ENCODE results near the gene ARL4A. TPM values are rescaled to one million over a fixed set of nuclear protein-coding genes. Genes with fewer than 3 reads are reported as not detected.

ARL4A gene
- total and polyA plus RNA-seq, 9 of the 15 experiments (the other 6 are each of a cell fraction or from before 2014, with no cell fraction given), result 118 to 688 (median 172) TPM

DNA sequence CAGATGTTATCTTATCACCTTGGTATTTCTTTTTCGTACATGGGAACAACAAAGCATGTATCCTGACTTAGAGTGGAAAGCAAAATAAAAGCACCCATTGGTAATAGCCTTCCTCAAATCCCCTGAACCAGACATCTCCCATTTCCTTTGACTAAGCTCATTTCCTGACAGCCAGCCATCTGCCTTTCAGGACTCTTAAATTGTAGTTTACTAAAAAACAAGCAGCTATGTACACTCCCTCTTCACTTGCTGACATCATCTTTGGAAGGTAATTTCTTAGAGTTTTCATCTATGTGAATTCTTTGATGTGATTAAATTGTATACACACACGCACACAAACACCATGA, 40.7 kb downstream of the ARL4A start (continued):
- TF ChIP-seq SMC3 (conservative IDR thresholded peaks at IDR 0.05; ENCODE audit: insufficient read depth, low read depth, low read length) (no peak), ZNF23 (CRISPR knock-in tag; IDR thresholded peaks at IDR 0.05) (0 out of 2 replicates have a peak, but pooled peaks have one; percentile 55)
- TF ChIP-seq, protein P1, sequence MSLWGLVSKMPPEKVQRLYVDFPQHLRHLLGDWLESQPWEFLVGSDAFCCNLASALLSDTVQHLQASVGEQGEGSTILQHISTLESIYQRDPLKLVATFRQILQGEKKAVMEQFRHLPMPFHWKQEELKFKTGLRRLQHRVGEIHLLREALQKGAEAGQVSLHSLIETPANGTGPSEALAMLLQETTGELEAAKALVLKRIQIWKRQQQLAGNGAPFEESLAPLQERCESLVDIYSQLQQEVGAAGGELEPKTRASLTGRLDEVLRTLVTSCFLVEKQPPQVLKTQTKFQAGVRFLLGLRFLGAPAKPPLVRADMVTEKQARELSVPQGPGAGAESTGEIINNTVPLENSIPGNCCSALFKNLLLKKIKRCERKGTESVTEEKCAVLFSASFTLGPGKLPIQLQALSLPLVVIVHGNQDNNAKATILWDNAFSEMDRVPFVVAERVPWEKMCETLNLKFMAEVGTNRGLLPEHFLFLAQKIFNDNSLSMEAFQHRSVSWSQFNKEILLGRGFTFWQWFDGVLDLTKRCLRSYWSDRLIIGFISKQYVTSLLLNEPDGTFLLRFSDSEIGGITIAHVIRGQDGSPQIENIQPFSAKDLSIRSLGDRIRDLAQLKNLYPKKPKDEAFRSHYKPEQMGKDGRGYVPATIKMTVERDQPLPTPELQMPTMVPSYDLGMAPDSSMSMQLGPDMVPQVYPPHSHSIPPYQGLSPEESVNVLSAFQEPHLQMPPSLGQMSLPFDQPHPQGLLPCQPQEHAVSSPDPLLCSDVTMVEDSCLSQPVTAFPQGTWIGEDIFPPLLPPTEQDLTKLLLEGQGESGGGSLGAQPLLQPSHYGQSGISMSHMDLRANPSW (CRISPR knock-in tag; IDR thresholded peaks at IDR 0.05), result no peak
- TF ChIP-seq, protein P2, sequence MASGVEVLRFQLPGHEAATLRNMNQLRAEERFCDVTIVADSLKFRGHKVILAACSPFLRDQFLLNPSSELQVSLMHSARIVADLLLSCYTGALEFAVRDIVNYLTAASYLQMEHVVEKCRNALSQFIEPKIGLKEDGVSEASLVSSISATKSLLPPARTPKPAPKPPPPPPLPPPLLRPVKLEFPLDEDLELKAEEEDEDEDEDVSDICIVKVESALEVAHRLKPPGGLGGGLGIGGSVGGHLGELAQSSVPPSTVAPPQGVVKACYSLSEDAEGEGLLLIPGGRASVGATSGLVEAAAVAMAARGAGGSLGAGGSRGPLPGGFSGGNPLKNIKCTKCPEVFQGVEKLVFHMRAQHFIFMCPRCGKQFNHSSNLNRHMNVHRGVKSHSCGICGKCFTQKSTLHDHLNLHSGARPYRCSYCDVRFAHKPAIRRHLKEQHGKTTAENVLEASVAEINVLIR (CRISPR knock-in tag; IDR thresholded peaks at IDR 0.05), result no peak
- TF ChIP-seq, protein P3, sequence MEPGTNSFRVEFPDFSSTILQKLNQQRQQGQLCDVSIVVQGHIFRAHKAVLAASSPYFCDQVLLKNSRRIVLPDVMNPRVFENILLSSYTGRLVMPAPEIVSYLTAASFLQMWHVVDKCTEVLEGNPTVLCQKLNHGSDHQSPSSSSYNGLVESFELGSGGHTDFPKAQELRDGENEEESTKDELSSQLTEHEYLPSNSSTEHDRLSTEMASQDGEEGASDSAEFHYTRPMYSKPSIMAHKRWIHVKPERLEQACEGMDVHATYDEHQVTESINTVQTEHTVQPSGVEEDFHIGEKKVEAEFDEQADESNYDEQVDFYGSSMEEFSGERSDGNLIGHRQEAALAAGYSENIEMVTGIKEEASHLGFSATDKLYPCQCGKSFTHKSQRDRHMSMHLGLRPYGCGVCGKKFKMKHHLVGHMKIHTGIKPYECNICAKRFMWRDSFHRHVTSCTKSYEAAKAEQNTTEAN (CRISPR knock-in tag; IDR thresholded peaks at IDR 0.05), result no peak
- TF ChIP-seq, protein P4, sequence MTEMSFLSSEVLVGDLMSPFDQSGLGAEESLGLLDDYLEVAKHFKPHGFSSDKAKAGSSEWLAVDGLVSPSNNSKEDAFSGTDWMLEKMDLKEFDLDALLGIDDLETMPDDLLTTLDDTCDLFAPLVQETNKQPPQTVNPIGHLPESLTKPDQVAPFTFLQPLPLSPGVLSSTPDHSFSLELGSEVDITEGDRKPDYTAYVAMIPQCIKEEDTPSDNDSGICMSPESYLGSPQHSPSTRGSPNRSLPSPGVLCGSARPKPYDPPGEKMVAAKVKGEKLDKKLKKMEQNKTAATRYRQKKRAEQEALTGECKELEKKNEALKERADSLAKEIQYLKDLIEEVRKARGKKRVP (CRISPR knock-in tag; IDR thresholded peaks at IDR 0.05), result 0 out of 2 replicates have a peak, but pooled peaks have one; percentile 24
- TF ChIP-seq, protein P5, sequence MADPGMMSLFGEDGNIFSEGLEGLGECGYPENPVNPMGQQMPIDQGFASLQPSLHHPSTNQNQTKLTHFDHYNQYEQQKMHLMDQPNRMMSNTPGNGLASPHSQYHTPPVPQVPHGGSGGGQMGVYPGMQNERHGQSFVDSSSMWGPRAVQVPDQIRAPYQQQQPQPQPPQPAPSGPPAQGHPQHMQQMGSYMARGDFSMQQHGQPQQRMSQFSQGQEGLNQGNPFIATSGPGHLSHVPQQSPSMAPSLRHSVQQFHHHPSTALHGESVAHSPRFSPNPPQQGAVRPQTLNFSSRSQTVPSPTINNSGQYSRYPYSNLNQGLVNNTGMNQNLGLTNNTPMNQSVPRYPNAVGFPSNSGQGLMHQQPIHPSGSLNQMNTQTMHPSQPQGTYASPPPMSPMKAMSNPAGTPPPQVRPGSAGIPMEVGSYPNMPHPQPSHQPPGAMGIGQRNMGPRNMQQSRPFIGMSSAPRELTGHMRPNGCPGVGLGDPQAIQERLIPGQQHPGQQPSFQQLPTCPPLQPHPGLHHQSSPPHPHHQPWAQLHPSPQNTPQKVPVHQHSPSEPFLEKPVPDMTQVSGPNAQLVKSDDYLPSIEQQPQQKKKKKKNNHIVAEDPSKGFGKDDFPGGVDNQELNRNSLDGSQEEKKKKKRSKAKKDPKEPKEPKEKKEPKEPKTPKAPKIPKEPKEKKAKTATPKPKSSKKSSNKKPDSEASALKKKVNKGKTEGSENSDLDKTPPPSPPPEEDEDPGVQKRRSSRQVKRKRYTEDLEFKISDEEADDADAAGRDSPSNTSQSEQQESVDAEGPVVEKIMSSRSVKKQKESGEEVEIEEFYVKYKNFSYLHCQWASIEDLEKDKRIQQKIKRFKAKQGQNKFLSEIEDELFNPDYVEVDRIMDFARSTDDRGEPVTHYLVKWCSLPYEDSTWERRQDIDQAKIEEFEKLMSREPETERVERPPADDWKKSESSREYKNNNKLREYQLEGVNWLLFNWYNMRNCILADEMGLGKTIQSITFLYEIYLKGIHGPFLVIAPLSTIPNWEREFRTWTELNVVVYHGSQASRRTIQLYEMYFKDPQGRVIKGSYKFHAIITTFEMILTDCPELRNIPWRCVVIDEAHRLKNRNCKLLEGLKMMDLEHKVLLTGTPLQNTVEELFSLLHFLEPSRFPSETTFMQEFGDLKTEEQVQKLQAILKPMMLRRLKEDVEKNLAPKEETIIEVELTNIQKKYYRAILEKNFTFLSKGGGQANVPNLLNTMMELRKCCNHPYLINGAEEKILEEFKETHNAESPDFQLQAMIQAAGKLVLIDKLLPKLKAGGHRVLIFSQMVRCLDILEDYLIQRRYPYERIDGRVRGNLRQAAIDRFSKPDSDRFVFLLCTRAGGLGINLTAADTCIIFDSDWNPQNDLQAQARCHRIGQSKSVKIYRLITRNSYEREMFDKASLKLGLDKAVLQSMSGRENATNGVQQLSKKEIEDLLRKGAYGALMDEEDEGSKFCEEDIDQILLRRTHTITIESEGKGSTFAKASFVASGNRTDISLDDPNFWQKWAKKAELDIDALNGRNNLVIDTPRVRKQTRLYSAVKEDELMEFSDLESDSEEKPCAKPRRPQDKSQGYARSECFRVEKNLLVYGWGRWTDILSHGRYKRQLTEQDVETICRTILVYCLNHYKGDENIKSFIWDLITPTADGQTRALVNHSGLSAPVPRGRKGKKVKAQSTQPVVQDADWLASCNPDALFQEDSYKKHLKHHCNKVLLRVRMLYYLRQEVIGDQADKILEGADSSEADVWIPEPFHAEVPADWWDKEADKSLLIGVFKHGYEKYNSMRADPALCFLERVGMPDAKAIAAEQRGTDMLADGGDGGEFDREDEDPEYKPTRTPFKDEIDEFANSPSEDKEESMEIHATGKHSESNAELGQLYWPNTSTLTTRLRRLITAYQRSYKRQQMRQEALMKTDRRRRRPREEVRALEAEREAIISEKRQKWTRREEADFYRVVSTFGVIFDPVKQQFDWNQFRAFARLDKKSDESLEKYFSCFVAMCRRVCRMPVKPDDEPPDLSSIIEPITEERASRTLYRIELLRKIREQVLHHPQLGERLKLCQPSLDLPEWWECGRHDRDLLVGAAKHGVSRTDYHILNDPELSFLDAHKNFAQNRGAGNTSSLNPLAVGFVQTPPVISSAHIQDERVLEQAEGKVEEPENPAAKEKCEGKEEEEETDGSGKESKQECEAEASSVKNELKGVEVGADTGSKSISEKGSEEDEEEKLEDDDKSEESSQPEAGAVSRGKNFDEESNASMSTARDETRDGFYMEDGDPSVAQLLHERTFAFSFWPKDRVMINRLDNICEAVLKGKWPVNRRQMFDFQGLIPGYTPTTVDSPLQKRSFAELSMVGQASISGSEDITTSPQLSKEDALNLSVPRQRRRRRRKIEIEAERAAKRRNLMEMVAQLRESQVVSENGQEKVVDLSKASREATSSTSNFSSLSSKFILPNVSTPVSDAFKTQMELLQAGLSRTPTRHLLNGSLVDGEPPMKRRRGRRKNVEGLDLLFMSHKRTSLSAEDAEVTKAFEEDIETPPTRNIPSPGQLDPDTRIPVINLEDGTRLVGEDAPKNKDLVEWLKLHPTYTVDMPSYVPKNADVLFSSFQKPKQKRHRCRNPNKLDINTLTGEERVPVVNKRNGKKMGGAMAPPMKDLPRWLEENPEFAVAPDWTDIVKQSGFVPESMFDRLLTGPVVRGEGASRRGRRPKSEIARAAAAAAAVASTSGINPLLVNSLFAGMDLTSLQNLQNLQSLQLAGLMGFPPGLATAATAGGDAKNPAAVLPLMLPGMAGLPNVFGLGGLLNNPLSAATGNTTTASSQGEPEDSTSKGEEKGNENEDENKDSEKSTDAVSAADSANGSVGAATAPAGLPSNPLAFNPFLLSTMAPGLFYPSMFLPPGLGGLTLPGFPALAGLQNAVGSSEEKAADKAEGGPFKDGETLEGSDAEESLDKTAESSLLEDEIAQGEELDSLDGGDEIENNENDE (IDR thresholded peaks at IDR 0.05; ENCODE audit: low read depth, low read length), result no peak
